Common myeloid progenitor, CD34-positive (primary cell): Measurements from ENCODE around the gene ROR1.

Experiments used
- CTCF ChIA-PET: fragments of 350-600 bp; sonication (Branson Sonifier 250); formaldehyde crosslinking; loops from one replicate; lab custom pipeline; 2021; ENCODE audit warnings: antibody characterized with exemption; lab: Charles Lee
- POLR2A ChIA-PET: fragments of 350-600 bp; sonication (Branson Sonifier 250); formaldehyde crosslinking; loops from one replicate; lab custom pipeline; 2021; ENCODE audit warnings: antibody characterized with exemption; lab: Charles Lee
- DNase-seq, 3 donors: peaks; one replicate each; pipeline versions ENCODE4 v3.0.0 to v3.0.0-alpha.2; 2013
- H3K27ac ChIP-seq, 2 experiments: 1 replicate in 1 of 2; 2 replicates in 1 of 2; pipeline ENCODE4 v1.7.0; 2013; ENCODE audit warnings: inconsistent platforms in 2 of 2, low read length in 2 of 2, mild to moderate bottlenecking in 2 of 2, low read depth in 1 of 2, moderate library complexity in 1 of 2; ENCODE audit not compliant: severe bottlenecking in 2 of 2, insufficient read depth in 1 of 2, poor library complexity in 1 of 2
- H3K27me3 ChIP-seq, 5 experiments: replicated peaks in 2 of 5; 1 replicate in 3 of 5; 2 replicates in 2 of 5; pipeline versions ENCODE4 v1.6.1 to v1.7.0; 2013; ENCODE audit warnings: low read length in 4 of 5, mild to moderate bottlenecking in 2 of 5, moderate library complexity in 2 of 5, inconsistent platforms in 1 of 5; ENCODE audit not compliant: insufficient read depth in 5 of 5, control insufficient read depth in 4 of 5
- H3K36me3 ChIP-seq, 4 experiments: 1 replicate in 2 of 4; 2 replicates in 2 of 4; pipeline versions ENCODE4 v1.6.1 to v1.7.0; 2013; ENCODE audit warnings: low read length in 3 of 4, control low read depth in 1 of 4, mild to moderate bottlenecking in 1 of 4; ENCODE audit not compliant: control insufficient read depth in 4 of 4, insufficient read depth in 4 of 4
- H3K4me1 ChIP-seq, 4 experiments: 1 replicate in 3 of 4; 2 replicates in 1 of 4; pipeline versions ENCODE4 v1.6.1 to v1.7.1; 2013; ENCODE audit warnings: low read length in 3 of 4, mild to moderate bottlenecking in 3 of 4, control low read depth in 1 of 4, inconsistent platforms in 1 of 4, moderate library complexity in 1 of 4; ENCODE audit not compliant: control insufficient read depth in 4 of 4, insufficient read depth in 4 of 4; ENCODE audit errors: control extremely low read depth in 1 of 4
- H3K4me3 ChIP-seq, 7 experiments: 1 replicate in 4 of 7; 2 replicates in 3 of 7; pipeline versions ENCODE4 v1.5.1 to v1.7.0; 2013; ENCODE audit warnings: mild to moderate bottlenecking in 7 of 7, low read length in 6 of 7, moderate library complexity in 6 of 7, inconsistent platforms in 2 of 7, low read depth in 2 of 7, control low read depth in 1 of 7; ENCODE audit not compliant: insufficient read depth in 4 of 7, control insufficient read depth in 1 of 7; ENCODE audit errors: extremely low read depth in 1 of 7
- H3K9me3 ChIP-seq, 5 experiments: 1 replicate in 4 of 5; 2 replicates in 1 of 5; pipeline versions ENCODE4 v1.6.1 to v1.7.1; 2013; ENCODE audit warnings: low read length in 4 of 5, mild to moderate bottlenecking in 2 of 5, inconsistent platforms in 1 of 5, low read depth in 1 of 5, moderate library complexity in 1 of 5; ENCODE audit not compliant: control insufficient read depth in 4 of 5, insufficient read depth in 2 of 5; ENCODE audit errors: control extremely low read depth in 1 of 5
- WGBS: methylation state at CpG from one replicate; pipeline ENCODE4 v1.1.5; 2013; ENCODE audit not compliant: insufficient coverage; 5-methylcytosine and 5-hydroxymethylcytosine counted together

The ROR1 gene

DNA sequence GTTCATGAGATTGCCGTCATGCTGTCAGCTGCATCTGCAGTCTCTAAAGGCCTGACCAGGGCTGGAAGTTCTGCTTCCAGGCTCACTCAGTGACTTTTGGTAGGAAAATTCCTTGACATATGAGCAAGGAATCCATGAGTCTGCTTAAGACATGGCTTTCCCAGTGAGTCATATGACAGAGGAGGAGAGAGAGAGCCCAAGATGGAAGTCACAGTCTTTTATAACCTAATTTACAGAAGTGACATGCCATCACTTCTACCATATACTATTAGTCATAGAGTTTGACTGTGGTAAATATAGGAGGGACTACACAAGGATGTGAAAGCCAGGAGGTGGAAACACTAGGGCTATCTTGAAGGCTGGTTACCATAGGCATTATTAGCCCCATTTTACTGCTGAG is 115.2 kb downstream of the ROR1 start:
- Histone ChIP-seq H3K9me3 (no peaks in the 10 kb centered on the region), H3K4me3 (no peak overlapping the region), H3K27ac (no peak overlapping the region), H3K36me3 (no peaks in the 10 kb centered on the region), H3K27me3 (no peaks in the 10 kb centered on the region), H3K4me1 (no peaks in the 10 kb centered on the region)
- ChIA-PET POLR2A (no interaction called here), CTCF (no interaction called here)
- DNase-seq, result no peak
- WGBS, result 100% methylated on average over 1 of the region's 1 CpG

DNA sequence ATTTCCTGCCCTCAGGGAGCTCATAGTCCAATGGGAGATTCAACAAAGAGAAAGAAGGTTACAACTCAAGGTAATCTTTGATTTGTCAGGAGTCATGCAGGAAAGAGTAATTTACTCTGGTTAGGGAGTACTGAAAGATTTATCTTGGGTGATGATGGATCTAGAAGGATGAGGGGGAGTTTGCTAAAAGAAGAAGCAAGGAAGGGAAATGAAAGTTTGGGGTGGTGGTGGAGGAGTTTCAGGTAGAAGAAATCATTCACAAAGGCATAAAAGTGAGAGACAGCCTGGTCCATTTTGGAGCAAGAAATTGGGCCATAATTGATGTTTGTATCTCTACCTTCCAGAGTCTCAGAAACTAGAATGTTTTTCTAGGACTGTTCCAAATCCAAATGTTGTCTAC is 116.7 kb downstream of the ROR1 start:
- Histone ChIP-seq H3K4me3 (no peak overlapping the region), H3K27ac (no peak overlapping the region), H3K9me3 (no peaks in the 10 kb centered on the region), H3K4me1 (no peaks in the 10 kb centered on the region), H3K27me3 (no peaks in the 10 kb centered on the region), H3K36me3 (no peaks in the 10 kb centered on the region)
- no peak for DNase-seq
- ChIA-PET POLR2A (no interaction called here), CTCF (no interaction called here)

DNA sequence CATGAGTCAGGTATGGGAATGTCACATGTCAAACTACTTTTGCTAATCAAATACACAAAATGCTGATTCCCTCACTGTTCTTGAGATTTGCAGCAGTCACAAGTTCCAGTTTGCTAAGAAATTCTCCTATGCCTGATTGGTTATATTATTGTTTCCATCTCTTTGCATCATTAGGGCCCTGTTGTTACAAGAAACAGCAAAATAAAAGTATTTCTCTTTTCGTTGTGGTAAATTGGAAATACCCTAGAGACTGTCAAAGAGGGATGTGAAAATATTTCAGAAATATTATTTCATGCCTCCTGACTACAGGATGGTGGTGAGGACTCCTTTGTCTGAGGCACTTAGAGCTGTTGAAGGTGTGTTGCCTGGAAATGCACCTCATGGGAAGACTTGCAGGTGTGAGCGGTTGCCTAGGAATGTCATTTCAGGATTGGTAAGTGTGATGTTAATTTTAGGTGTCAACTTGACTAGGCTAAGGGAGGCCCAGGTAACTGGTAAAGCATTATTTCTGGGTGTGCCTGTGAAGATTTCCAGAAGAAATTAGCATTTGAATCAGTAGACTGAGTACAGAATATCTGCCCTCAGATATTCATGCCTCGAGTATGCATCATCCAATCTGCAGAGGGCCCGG is 117.4 kb downstream of the ROR1 start:
- Histone ChIP-seq H3K36me3 (no peaks in the 10 kb centered on the region), H3K4me3 (no peak overlapping the region), H3K9me3 (no peaks in the 10 kb centered on the region), H3K27ac (no peak overlapping the region), H3K27me3 (peaks cover 0 to 3% (median 0%) of the 10 kb centered on the region in 5 experiments), H3K4me1 (no peaks in the 10 kb centered on the region)
- ChIA-PET POLR2A (no interaction called here), CTCF (no interaction called here)
- WGBS, result 97% methylated on average over 4 of the region's 4 CpGs
- no peak for DNase-seq

DNA sequence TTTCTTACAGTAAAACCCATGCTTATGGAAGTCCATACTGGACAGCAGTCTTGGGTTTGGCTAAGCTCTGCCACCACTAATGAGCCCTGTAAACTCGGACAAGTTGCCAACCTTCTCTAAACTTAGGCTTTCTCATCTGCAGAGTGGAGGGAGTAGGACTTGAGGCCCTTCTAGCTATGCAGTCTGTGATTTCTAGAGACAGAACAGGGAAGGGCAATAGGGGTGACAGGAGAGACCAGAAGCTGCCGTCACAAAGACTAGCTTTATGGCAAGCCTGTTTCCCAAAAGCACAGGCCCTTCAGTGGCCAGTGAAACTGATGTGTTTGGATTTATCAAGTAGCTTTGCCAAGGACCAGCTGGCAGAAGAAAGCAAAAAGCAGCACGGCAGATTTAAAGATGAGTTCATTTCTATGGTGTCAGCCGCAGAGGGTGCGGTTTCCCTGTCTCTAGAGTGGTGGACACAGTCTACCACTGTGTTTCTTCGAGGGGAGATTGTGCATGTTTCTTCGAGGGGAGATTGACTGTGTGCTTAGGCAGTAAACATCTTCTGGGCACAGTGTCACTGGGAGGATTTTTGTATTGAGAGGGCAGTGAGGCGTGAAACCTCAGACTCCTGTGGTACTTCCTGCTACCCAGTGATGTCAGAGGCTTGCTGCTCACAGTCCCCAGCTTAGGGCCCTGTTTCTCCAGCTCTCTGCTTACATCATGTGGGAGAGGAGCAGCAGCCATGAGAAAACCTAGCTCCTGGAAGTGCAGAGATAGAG is 119.0 kb downstream of the ROR1 start:
- no peak overlapping the region for H3K4me3 ChIP-seq
- DNase-seq, result peak in 2 of 3 donors; percentile 15 to 24
- WGBS, result 100% methylated on average over 4 of the region's 8 CpGs
- no peaks in the 10 kb centered on the region for H3K4me1 ChIP-seq
- ChIA-PET CTCF (interaction anchor here (1.1 to 1.4 kb wide), 2 partner anchors 9 to 201 kb away, joined by 3 read pairs; no protein-coding TSS in a partner anchor), POLR2A (interaction anchor here (0.6 kb wide), 1 partner anchor 228 kb away, joined by 3 read pairs; no protein-coding TSS in a partner anchor)
- H3K27ac ChIP-seq, result no peak overlapping the region
- H3K27me3 ChIP-seq, result peaks cover 0 to 3% (median 0%) of the 10 kb centered on the region in 5 experiments
- H3K9me3 ChIP-seq, result no peaks in the 10 kb centered on the region
- H3K36me3 ChIP-seq, result no peaks in the 10 kb centered on the region

DNA sequence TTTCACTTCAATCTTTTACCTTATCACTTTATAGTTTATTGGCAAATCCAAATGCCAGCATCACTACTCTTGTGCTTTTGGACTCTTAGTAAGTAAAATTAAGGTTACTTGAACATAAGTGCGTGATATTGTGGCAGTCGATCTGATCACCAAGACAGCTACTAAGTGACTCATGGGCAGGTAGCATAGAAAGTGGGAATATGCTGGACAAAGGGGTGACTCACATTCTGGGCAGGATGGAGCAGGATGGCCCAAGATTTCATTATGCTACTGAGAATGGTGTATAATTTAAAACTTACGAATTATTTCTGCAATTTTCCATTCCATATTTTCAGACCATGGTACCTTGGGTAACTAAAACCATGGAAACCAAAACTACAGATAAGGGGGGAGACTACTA is 120.2 kb downstream of the ROR1 start:
- H3K27me3 ChIP-seq, result peaks cover 0 to 3% (median 0%) of the 10 kb centered on the region in 5 experiments
- no peak for DNase-seq
- no peak overlapping the region for H3K4me3 ChIP-seq
- 100% methylated on average over 1 of the region's 3 CpGs for WGBS
- CTCF ChIA-PET, result no interaction called here
- no peaks in the 10 kb centered on the region for H3K9me3 ChIP-seq
- no peak overlapping the region for H3K27ac ChIP-seq
- POLR2A ChIA-PET, result no interaction called here
- H3K36me3 ChIP-seq, result no peaks in the 10 kb centered on the region
- no peaks in the 10 kb centered on the region for H3K4me1 ChIP-seq

DNA sequence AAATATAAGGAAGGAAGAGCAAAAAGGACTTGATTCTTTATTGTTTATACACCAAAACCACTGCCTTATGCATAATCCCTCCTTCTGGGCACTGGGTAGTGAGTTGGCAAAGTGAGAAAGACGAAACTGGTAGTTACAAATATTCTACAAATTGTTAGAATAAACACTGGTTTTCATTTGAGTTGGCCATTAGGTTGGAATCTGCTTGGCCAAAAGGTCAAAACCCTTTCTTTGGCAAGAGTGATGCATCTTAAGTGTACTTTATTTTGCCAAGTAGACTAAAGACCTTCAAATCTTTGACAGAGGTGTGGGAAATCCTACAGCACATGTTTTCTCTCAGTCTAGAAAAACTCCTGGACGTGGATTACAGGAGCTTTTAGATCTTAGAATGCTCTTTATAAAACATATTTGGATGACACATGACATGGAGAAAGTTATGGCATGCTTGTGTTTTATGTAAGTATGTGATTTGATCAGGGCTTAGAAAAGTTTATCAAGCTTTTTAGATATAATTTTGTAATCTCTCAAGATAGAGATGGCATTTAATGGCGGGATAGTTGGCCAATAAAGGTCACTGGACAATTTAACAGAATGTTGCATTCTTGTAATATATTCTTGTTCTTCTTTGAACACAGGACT is 120.9 kb downstream of the ROR1 start:
- WGBS, result no CpG with 5 or more reads among the region's 3 CpGs
- no peak overlapping the region for H3K4me3 ChIP-seq
- ChIA-PET POLR2A (no interaction called here), CTCF (no interaction called here)
- H3K27me3 ChIP-seq, result peaks cover 0 to 3% (median 0%) of the 10 kb centered on the region in 5 experiments
- no peak for DNase-seq
- H3K9me3 ChIP-seq, result no peaks in the 10 kb centered on the region
- H3K4me1 ChIP-seq, result no peaks in the 10 kb centered on the region
- no peaks in the 10 kb centered on the region for H3K36me3 ChIP-seq
- H3K27ac ChIP-seq, result no peak overlapping the region

DNA sequence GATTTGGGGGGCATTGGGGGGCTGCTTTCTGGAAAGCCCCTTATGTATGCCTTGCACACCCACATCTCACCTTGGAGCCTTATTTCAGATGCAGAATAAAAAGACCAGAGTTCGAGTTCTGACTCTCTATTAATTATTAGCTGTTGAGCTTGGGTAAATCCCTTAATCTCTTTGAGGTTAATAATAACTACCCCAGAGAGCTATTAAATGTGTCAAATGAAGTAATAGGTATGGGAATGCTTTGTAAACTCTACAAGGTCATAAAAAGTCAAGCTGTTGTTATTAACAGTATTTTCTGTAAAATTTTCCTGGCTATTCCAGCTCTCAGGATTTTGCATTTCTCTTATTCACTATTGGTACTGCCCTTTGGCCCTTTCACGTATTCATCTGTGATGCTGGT is 122.9 kb downstream of the ROR1 start:
- Histone ChIP-seq H3K4me3 (no peak overlapping the region), H3K36me3 (no peaks in the 10 kb centered on the region), H3K9me3 (no peaks in the 10 kb centered on the region), H3K27me3 (peaks cover 0 to 3% (median 0%) of the 10 kb centered on the region in 5 experiments), H3K4me1 (no peaks in the 10 kb centered on the region), H3K27ac (no peak overlapping the region)
- ChIA-PET CTCF (interaction anchor here (0.7 kb wide), 1 partner anchor 31 kb away, joined by 3 read pairs; no protein-coding TSS in a partner anchor), POLR2A (no interaction called here)
- no CpG with 5 or more reads among the region's 2 CpGs for WGBS
- no peak for DNase-seq
